Neural cell (in vitro differentiated cells): ENCODE data around the gene KLHL30. TPM values are rescaled to one million over a fixed set of nuclear protein-coding genes. Genes with fewer than 3 reads are reported as not detected.

ENCODE experiments used
- H2AFZ ChIP-seq: fragments of 200-600, 300-800 bp; sonication (generic), shearing (Covaris generic); 2 replicates; pipeline ENCODE4 v1.6.0; 2014; ENCODE audit warnings: low read depth, mild to moderate bottlenecking, antibody characterized with exemption, low read length, moderate library complexity
- H3F3A ChIP-seq: fragments of 200-600 bp; shearing (Covaris generic); 2 replicates; pipeline ENCODE4 v1.6.1; 2016; ENCODE audit warnings: mild to moderate bottlenecking, moderate library complexity, mixed read lengths, antibody characterized with exemption, low read length; ENCODE audit not compliant: insufficient read depth, poor library complexity, severe bottlenecking
- H3K27ac ChIP-seq: fragments of 200-600, 300-800 bp; sonication (generic), shearing (Covaris generic); 2 replicates; pipeline ENCODE4 v1.5.1; 2014; ENCODE audit warnings: mild to moderate bottlenecking, low read length, moderate library complexity
- H3K27me3 ChIP-seq: fragments of 300-800, 200-600 bp; sonication (generic), shearing (Covaris generic); 2 replicates; pipeline ENCODE4 v1.6.0; 2014; ENCODE audit warnings: mild to moderate bottlenecking, low read depth, low read length, moderate library complexity; ENCODE audit not compliant: insufficient read depth
- H3K36me3 ChIP-seq: fragments of 300-800, 200-600 bp; sonication (generic), shearing (Covaris generic); 2 replicates; pipeline ENCODE4 v1.5.1; 2014; ENCODE audit warnings: mild to moderate bottlenecking, antibody characterized with exemption, low read length, moderate library complexity; ENCODE audit not compliant: insufficient read depth
- H3K4me2 ChIP-seq: fragments of 300-800, 200-600 bp; sonication (generic), shearing (Covaris generic); 2 replicates; pipeline ENCODE4 v1.6.0; 2014; ENCODE audit warnings: mild to moderate bottlenecking, low read length
- H3K4me3 ChIP-seq: fragments of 300-800, 200-600 bp; sonication (generic), shearing (Covaris generic); 2 replicates; pipeline ENCODE4 v1.5.1; 2014; ENCODE audit warnings: mild to moderate bottlenecking, low read length, moderate library complexity
- H3K79me2 ChIP-seq: fragments of 200-600 bp; shearing (Covaris generic); replicated peaks from 2 replicates; pipeline ENCODE4 v1.6.0; 2014; ENCODE audit warnings: mild to moderate bottlenecking, low read length, moderate library complexity; ENCODE audit not compliant: insufficient read depth
- H3K9ac ChIP-seq: fragments of 300-800, 200-600 bp; sonication (generic), shearing (Covaris generic); 2 replicates; pipeline ENCODE4 v1.6.1; 2016; ENCODE audit warnings: mild to moderate bottlenecking, low read length, mixed read lengths
- H3K9me2 ChIP-seq: fragments of 200-600 bp; shearing (Covaris generic); 2 replicates; pipeline ENCODE4 v1.6.1; 2016; ENCODE audit warnings: mild to moderate bottlenecking, low read length, mixed read lengths; ENCODE audit not compliant: insufficient read depth
- H3K9me3 ChIP-seq: fragments of 200-600, 300-800 bp; sonication (generic), shearing (Covaris generic); 2 replicates; pipeline ENCODE4 v1.6.1; 2016; ENCODE audit warnings: mild to moderate bottlenecking, mixed run types, low read length, moderate library complexity, mixed read lengths
- H4K20me1 ChIP-seq: fragments of 200-600 bp; shearing (Covaris generic); 2 replicates; pipeline ENCODE4 v1.6.1; 2016; ENCODE audit warnings: mild to moderate bottlenecking, mixed run types; ENCODE audit not compliant: insufficient read depth
- CTCF ChIP-seq: fragments of 450-650 bp; IDR thresholded peaks from 2 replicates; pipeline ENCODE4 v1.5.1; 2014; ENCODE audit warnings: antibody characterized with exemption, mild to moderate bottlenecking, moderate library complexity; ENCODE audit not compliant: poor library complexity, severe bottlenecking
- EP300 ChIP-seq: fragments of 450-650 bp; conservative IDR thresholded peaks from 2 replicates; pipeline ENCODE4 v1.6.1; 2014; ENCODE audit warnings: antibody characterized with exemption, mild to moderate bottlenecking, moderate library complexity; ENCODE audit not compliant: poor library complexity, severe bottlenecking
- EZH2 ChIP-seq: fragments of 200-600, 300-800 bp; shearing (Covaris generic), sonication (generic); IDR thresholded peaks from 2 replicates; pipeline ENCODE4 v1.6.1; 2014; ENCODE audit warnings: antibody characterized with exemption, low read length, borderline replicate concordance, mild to moderate bottlenecking; ENCODE audit not compliant: insufficient read depth, poor library complexity, severe bottlenecking
- MXI1 ChIP-seq: fragments of 450-650 bp; conservative IDR thresholded peaks from 2 replicates; pipeline ENCODE4 v1.6.1; 2014; ENCODE audit warnings: antibody characterized with exemption, mild to moderate bottlenecking; ENCODE audit not compliant: poor library complexity, severe bottlenecking
- POLR2AphosphoS5 ChIP-seq: IDR thresholded peaks from 2 replicates; pipeline ENCODE4 v1.6.1; 2012
- RAD21 ChIP-seq: fragments of 450-650 bp; conservative IDR thresholded peaks from 2 replicates; pipeline ENCODE4 v1.6.1; 2014; ENCODE audit warnings: antibody characterized with exemption, mild to moderate bottlenecking, moderate library complexity
- REST ChIP-seq: IDR thresholded peaks from 2 replicates; pipeline ENCODE4 v1.6.1; 2012; ENCODE audit warnings: borderline replicate concordance
- SMC3 ChIP-seq: fragments of 450-650 bp; conservative IDR thresholded peaks from 2 replicates; pipeline ENCODE4 v1.6.1; 2014; ENCODE audit warnings: antibody characterized with exemption, mild to moderate bottlenecking, moderate library complexity; ENCODE audit not compliant: poor library complexity
- TAF1 ChIP-seq: IDR thresholded peaks from 2 replicates; pipeline ENCODE4 v1.6.1; 2012; ENCODE audit warnings: low read depth
- polyA plus RNA-seq: library from polyadenylated mRNA; depleted of rRNA; stranded (reverse); fragments of >200 nt; gene quantifications from 2 replicates; pipeline ENCODE4 v1.2.3, GENCODE V29; 2014

The KLHL30 gene
- polyA plus RNA-seq, 1 donor from 2014 or later = not detected

GRCh38 chr2:238095143-238095542 lies 43.3 kb upstream of the KLHL30 start:
- TF ChIP-seq CTCF = no peak
- no peak for TF ChIP-seq EZH2
- TF ChIP-seq RAD21 = no peak
- TF ChIP-seq TAF1 = no peak
- no peak for TF ChIP-seq POLR2AphosphoS5
- TF ChIP-seq MXI1 = no peak
- TF ChIP-seq EP300 = no peak
- TF ChIP-seq REST = no peak
- no peak for TF ChIP-seq SMC3
- no peak overlapping the region for H3K4me3 ChIP-seq
- H3K9me2 ChIP-seq = no peaks in the 10 kb centered on the region
- no peaks in the 10 kb centered on the region for H3K27me3 ChIP-seq
- H2AFZ ChIP-seq = no peak overlapping the region
- H3K27ac ChIP-seq = no peak overlapping the region
- no peaks in the 10 kb centered on the region for H3K36me3 ChIP-seq
- H3K79me2 ChIP-seq = no peaks in the 10 kb centered on the region
- no peaks in the 10 kb centered on the region for H4K20me1 ChIP-seq
- no peak overlapping the region for H3K4me2 ChIP-seq
- H3K9me3 ChIP-seq = no peaks in the 10 kb centered on the region
- no peaks in the 10 kb centered on the region for H3F3A ChIP-seq
- no peak overlapping the region for H3K9ac ChIP-seq

- no peak overlapping the region for H3K4me2 ChIP-seq
- H3K27ac ChIP-seq = no peak overlapping the region
- H3F3A ChIP-seq = no peaks in the 10 kb centered on the region
- no peaks in the 10 kb centered on the region for H3K27me3 ChIP-seq
- no peaks in the 10 kb centered on the region for H3K9me2 ChIP-seq
- no peaks in the 10 kb centered on the region for H3K9me3 ChIP-seq
- H3K4me3 ChIP-seq = no peak overlapping the region
- H4K20me1 ChIP-seq = no peaks in the 10 kb centered on the region
- H3K9ac ChIP-seq = no peak overlapping the region
- no peak overlapping the region for H2AFZ ChIP-seq
- H3K36me3 ChIP-seq = no peaks in the 10 kb centered on the region
- TF ChIP-seq RAD21 (no peak), CTCF (no peak), POLR2AphosphoS5 (no peak), MXI1 (no peak), TAF1 (no peak), SMC3 (no peak), EZH2 (no peak), EP300 (no peak), REST (no peak)
- H3K79me2 ChIP-seq = no peaks in the 10 kb centered on the region
These were observed 42.0 kb upstream of the KLHL30 start for GRCh38 chr2:238096311-238097011.
